ENCODE results near the gene PIH1D2.
"Not testable (repeated sequence)": the region's sequence is repeated elsewhere in the genome, so short reads cannot be mapped to it uniquely, and the experiment has no call there.

The PIH1D2 gene

GRCh38 chr11:112073941-112074811, at the start of gene PIH1D2, which contains the start of gene NKAPD1:
PIH1D2 (minus strand) TSS chr11:112074017; CDS start chr11:112073174, 843 bp downstream.
NKAPD1 (plus strand) TSS chr11:112074299; CDS start chr11:112075575, 1,276 bp downstream.
- peak; percentile 83 for DNase-seq

DNA sequence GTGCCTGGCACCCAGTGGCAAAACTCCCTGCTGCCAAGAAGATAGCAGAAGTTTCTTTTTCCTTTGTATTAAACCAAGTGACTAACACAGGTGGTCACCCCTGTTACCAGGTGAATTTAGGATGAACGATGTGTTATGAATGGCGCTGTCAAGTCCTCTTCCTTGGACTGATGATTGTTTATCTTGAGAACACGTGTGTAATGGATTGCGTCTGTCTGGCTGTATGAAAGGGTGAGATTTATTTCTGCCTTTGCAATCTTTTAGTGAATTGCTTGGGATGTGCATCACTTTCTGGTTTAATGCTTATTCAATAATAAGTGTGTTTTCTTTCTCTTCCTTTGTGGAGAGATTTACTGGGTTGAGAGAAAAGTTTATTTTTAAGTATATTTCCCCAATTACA, 49.3 kb upstream of the PIH1D2 start:
- no peak for DNase-seq

- no peak for DNase-seq
Measured at GRCh38 chr11:112121981-112122615, 48.3 kb upstream of the PIH1D2 start.

DNA sequence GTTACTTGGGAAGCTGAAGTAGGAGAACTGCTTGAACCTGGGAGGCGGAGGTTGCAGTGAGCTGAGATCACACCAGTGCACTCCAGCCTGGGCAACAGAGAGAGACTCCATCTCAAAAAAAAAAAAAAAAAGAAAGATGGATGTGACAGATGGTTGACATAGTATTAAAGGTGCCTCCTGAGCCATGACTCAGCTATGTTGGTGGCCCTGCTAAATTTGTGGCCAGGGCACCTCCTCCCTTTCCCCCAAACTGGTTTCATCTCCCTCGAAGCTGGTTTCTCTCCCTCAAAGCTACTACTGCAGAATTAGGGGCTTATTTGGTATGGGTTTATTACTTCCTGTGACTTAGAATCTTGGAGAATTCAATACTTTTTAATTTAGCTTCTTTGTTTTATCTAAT, 44.4 kb upstream of the PIH1D2 start:
- DNase-seq, result peak; percentile 14

GRCh38 chr11:112115386-112115785, 41.6 kb upstream of the PIH1D2 start:
- no peak for DNase-seq

DNA sequence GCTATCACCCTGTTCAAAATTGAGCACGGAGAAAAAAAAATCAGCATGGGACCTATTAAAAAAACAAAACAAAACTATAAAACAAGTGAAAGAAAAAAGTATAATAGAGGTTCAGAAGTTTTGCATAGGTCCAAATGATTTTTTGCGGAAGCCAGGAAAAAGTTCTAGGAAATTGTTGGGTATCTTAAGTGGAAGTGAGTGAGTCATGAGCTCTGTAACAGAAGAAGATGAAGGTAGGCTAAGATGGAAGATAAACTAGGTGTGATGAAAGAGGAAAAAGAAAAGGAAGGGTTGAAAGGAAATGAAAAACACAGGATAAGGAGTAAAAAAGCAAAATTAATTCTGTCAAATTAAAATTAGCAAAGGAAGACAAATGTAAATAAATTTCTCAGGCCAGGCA, 40.6 kb upstream of the PIH1D2 start:
- no peak for DNase-seq

DNA sequence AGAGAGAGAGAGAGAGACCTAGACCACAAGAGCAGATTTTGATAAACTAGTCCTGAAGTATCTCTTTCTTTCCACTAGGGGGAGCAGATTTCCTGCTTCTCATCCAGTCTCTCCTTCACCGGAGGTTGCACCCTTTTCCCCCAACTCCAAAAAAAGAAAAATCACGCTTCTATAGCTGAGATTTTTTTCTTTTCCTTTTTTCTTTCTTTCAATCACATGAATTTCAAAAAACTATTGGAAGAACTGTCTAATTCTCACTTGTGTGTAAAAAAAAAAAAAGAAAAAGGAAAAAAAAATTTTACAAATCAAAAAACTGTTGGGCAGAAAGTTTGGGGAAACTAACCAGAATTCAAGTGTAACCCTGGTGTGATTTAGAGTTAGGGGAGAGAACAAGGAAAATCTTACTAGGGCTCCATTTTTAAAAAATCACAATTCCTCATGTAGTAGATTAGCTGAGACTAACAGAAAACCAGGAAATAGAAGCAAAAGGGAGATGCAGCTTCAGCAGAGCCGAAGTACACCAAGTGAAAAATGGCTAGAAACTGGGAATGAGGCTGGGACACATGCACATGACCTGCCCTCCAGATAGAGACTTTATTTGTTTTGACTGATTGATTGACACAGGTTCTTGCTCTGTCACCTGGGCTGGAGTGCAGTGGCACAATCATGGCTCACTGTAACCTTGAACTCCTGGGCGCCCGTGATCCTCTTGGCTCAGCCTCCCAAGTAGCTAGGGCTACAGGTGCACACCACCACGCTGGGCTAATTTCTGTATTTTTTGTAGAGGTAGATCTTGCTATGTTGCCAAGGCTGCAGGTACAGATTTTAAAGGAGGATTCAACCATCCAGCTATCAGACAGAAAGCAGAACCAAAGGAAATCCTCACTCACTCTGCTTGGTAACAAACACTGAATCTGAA, 40.0 kb upstream of the PIH1D2 start:
- no peak for DNase-seq

DNA sequence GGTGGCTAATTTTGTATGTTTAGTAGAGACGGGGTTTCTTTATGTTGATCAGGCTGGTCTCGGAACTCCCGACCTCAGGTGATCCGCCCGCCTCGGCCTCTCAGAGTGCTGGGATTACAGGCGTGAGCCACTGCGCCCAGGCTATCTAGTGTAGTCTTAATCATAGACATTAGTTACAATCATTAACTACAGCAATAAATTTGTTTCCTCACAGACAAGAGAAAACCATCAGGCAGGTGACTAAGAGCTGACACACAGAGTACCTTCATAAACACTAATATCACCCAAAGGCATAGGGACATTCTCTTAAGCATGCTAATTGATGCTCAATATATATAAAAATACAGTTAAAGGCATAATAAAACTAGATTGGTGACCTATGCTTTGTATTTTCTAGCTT, 32.3 kb upstream of the PIH1D2 start:
- DNase-seq, result no peak

DNA sequence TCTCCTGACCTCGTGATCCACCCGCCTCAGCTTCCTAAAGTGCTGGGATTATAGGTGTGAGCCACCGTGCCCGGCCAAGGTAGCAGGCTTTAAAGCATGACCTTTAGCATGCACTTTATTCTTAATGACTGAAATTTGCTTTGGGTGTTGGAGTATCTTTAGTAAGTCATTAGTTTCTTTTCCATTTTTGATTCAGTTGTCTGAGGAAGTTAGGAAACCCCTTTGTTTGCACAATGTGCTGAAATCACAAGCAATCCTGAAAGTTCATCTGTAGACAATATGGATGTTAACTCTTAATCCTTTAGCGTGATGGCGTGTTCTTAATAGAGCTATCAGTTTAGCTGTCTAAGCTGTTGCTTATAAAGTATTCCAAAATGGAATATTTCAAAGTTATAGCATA, 29.6 kb upstream of the PIH1D2 start:
- DNase-seq, result no peak

- DNase-seq, result no peak
Measured at GRCh38 chr11:112100462-112100861, 26.6 kb upstream of the PIH1D2 start.

DNA sequence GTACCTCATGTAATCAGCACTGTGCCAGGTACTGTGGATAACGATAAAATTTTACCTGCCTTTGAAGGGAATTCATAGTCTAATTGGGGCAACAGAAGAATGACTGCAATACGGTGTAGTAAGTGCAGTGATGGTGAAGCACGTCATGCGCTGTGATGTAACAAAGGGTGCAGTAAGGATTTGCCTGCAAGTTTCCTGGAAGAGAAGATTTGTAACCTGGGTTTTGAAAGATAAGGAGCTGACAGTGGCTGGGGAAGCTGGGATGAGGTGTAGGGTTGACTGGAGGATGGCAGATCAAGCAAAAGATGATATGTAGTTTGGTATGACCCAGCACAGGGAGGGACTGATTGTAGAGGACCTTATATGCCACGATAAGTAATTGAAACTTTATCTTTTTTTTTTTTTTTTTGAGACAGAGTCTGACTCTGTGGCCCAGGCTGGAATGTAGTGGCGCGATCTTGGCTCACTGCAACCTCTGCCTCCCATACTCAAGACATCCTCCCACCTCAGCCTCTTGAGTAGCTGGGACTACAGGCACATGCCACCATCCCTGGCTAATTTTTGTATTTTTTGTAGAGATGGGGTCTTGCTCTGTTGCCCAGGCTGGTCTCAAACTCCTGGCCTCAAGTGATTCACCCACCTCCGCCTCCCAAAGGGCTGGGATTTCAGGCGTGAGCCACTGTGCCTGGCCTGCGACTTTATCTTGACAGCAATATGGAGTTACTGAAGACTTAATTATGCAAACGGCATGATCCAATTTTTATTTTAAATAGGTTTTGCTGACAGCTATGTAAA, 24.1 kb upstream of the PIH1D2 start:
- no peak for DNase-seq

- no peak for DNase-seq
Measured at GRCh38 chr11:112096194-112096593, 22.4 kb upstream of the PIH1D2 start.

- not testable (repeated sequence) for DNase-seq
Measured at GRCh38 chr11:112095302-112095701, 21.5 kb upstream of the PIH1D2 start.

DNA sequence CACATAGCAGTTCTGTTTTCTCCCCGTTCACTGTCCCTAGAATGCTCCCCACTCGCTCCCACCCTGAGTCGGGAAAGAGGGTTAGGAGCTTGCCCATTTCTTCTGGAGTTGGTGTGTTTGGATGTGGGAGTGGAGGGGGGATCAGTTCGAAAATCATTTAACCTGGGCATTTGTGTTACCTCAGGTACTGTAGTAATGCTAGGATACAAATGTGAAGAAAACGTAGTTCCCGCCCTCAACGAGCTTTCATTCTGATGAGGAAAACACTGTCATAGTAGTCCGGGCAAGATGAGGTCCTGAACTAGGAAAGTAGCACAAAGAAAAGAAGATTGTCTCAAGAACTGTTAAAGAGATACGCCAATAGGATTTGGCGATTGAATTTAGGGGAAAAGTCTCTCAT, 13.4 kb upstream of the PIH1D2 start:
- DNase-seq, result no peak

GRCh38 chr11:112086422-112087191, 12.8 kb upstream of the PIH1D2 start, which contains the start of the genes SDHD and TIMM8B:
SDHD (plus strand) TSS chr11:112086873; CDS start chr11:112086908, 35 bp downstream.
TIMM8B (minus strand) TSS chr11:112086756; CDS start chr11:112086723, 33 bp downstream.
- peak; percentile 95 for DNase-seq

DNA sequence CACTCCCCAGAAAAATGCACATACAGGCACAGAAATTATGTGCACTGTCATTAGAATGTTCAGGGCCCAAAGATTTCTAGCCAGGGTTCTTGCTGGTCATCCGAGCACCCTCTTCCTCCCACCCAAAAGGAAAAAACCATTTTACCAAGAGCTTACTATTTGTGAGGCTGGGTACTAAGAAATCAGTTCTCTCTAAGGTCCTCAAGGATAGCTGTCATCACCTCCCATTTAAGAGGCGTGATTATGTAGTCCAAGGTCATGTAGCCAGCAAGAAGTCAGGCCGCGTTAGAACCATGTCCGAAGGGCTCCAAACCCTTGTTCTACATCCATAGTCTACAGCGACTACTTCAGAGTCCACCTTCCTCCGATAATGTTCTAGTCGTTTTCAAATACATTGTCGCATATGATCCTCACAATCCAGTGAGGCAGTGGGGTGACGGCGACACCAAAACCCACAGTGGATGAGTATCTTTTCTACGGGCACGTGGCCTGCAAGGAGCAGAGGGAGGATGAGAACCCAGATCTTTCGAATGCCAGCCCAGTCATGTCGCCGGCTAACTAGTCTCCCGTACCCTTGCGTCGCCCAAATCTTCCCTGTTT, 12.1 kb upstream of the PIH1D2 start:
- peak; percentile 59 for DNase-seq

GRCh38 chr11:112082729-112083128, 8.9 kb upstream of the PIH1D2 start:
- peak; percentile 44 for DNase-seq

- no peak for DNase-seq
Measured at GRCh38 chr11:112062923-112063322, 10.9 kb downstream of the PIH1D2 start.

GRCh38 chr11:112058103-112058502, 15.7 kb downstream of the PIH1D2 start:
- no peak for DNase-seq

DNA sequence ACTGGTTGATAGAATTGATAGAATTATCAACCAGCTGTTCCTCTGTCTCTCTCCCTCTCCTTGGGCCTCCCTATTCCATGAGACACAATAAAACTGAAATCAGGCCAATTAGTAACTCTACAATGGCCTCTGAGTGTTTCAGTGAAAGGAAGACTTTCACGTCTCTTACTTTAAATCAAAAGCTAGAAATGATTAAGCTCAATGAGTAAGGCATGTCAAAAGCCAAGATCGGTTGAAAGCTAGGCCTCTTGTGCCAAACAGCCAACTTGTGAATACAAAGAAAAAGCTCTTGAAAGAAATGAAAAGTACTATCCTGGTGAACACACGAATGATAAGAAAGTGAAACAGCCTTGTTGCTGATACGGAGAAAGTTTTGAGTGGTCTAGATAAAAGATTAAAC, 16.6 kb downstream of the PIH1D2 start:
- DNase-seq, result no peak

DNA sequence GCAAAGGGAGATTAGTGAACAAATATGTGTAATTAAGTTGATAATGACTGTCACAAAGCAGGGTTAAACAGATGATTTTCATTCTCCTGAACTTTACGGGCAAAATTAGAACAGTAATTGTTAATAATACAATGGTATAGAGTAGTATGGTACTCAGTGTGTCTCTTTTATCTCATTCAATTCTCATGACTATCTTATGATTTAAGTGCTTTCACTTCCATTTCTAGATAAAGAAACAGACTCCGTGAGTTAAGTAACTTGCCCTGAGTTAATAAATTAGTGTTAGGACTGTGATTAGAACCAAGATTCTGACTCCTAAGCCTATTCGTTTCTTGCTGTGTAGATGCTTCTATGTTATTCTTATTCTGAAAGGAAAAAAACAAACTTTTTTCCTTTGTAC, 22.0 kb downstream of the PIH1D2 start:
- no peak for DNase-seq
